Posterior vena cava (tissue), 2 donors: ENCODE measurements around the gene CEBPG. TPM values are rescaled to one million over a fixed set of nuclear protein-coding genes. Genes with fewer than 3 reads are reported as not detected.

Experiments used
- DNase-seq: peaks from one replicate; pipeline ENCODE4 v3.0.0-alpha.2; 2020; ENCODE audit warnings: low spot score
- intact Hi-C, 2 donors: fragments of 100-400 bp; cut with DNase I; formaldehyde crosslinking; loops; one replicate each; pipeline versions ENCODE4 v1.14.1 to v1.14.2; 2022 to 2023
- total RNA-seq, 2 donors: library from RNA; stranded (reverse); fragmentation: NEBNext Ultra II Directional; extraction: Animal tissue kit (Norgen Biotek cat#: 25700); gene quantifications; one replicate each; pipeline ENCODE4 v1.2.1, GENCODE V29; 2021
- donor health status: DM: yes; HTN: yes; CAD: no.
- donor health status: DM: yes; HTN: yes; CAD: no.

CEBPG gene
- total RNA-seq, 2 donors from 2014 or later, result 29.1 to 41.3 TPM

GRCh38 chr19:33412601-33413425 lies 39.3 kb downstream of the CEBPG start:
- intact Hi-C loops, result loop anchor here in 1 of 2 donors (10.0 kb wide), 1 partner anchor 268 kb away; no protein-coding TSS in a partner anchor
- DNase-seq, result no peak

- intact Hi-C loops, result loop anchor here in 1 of 2 donors (10.0 kb wide), 1 partner anchor 269 kb away; no protein-coding TSS in a partner anchor
- DNase-seq, result no peak
Measured at GRCh38 chr19:33413426-33413725, 39.9 kb downstream of the CEBPG start.

DNA sequence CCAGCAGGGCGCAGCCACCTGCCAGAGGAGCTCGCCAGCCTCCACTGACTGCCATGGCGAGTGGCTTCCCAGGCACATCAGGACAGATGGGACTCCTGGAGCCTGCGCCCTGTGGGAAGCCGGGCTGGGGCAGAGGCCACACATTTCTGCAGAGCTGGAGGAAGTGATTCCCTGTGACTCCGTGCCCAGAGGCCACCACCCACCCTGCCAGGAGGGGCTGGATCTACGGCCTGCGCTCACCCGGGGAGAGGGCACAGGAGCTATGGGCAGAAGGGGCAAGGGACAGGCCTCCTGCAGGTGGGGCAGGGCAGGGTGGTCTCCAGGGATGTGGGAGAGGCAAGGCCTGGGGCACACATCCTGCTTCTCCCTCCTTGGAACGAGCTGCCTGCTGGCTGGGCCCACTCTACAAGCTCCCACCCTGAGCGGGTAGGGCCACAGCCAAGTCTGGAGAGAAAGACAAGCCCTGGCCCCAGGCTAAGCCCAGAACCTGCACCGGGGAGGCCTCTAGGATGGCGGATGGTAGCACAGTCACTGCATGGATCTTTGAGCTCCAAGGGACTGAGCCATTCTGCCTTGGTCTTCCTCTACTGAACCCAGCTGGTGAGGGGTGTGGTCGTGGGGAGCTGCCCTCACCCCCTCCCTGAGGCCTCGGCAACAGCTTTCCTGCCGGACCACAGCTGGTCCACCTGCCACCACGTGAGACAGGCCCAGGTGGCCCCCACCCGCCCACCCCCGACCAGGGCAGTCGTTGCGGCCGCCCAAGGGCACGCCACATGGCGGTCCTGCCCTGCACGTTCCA lies 40.6 kb downstream of the CEBPG start:
- DNase-seq, result no peak
- intact Hi-C loops, result loop anchor here in 1 of 2 donors (10.0 kb wide), 1 partner anchor 269 kb away; no protein-coding TSS in a partner anchor

DNA sequence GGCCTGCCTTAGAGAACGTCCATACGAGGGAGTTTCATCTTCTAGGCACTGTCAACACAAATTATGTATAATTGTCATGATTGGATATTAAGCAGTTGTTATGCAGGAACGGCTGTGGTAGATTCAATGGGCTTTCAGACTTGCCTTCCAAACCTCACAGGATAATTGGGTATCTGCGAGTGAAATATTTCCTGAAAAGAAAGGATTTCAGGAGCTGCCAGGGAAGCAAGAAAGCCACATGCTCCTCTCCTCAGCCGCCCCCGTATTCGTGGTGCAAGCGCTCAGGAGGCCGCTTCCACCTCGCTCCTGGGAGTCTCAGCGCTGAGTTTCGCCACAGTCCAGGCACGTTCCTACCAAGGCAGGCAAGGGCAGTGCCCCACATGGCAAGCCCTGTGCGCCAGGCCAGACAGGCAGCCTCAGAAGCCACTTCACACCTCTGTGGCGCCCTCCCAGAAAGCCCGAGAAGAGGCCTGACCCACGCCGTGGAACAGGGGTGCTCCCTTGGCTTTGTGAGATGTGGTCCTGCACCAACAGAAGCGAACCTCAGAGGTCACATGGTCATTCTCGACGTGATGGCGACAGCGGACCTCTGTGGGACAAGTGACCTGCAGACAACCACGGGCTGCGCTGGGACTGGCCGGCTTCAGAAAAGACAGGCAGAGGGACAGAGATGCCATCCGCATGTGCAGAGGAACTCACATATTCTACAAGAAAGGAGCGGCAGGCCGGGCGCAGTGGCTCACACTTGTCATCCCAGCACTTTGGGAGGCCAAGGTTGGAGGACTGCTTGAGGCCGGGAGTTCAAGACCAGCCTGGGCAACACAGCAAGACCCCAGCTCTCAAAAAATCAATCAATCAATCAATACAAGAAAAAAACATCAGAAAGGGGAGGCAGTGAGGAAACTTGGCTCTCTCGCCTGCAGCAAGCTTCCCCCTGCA lies 41.4 kb downstream of the CEBPG start:
- intact Hi-C loops, result loop anchor here (5.0 to 10.0 kb wide), 2 partner anchors 270 to 357 kb away; no protein-coding TSS in a partner anchor
- DNase-seq, result no peak

- intact Hi-C loops, result loop anchor here (5.0 to 10.0 kb wide), 2 partner anchors 272 to 356 kb away; no protein-coding TSS in a partner anchor
Measured at GRCh38 chr19:33416307-33417215, 43.1 kb downstream of the CEBPG start.

GRCh38 chr19:33417751-33418150 lies 44.2 kb downstream of the CEBPG start:
- DNase-seq, result no peak
- intact Hi-C loops, result loop anchor here (5.0 to 10.0 kb wide), 2 partner anchors 273 to 355 kb away; no protein-coding TSS in a partner anchor

More at GRCh38 chr19:33416307-33417215, 43.1 kb downstream of the CEBPG start:
- DNase-seq, result no peak

GRCh38 chr19:33418461-33418860 lies 45.0 kb downstream of the CEBPG start:
- intact Hi-C loops, result loop anchor here (5.0 to 10.0 kb wide), 2 partner anchors 274 to 354 kb away; no protein-coding TSS in a partner anchor
- DNase-seq, result no peak

DNA sequence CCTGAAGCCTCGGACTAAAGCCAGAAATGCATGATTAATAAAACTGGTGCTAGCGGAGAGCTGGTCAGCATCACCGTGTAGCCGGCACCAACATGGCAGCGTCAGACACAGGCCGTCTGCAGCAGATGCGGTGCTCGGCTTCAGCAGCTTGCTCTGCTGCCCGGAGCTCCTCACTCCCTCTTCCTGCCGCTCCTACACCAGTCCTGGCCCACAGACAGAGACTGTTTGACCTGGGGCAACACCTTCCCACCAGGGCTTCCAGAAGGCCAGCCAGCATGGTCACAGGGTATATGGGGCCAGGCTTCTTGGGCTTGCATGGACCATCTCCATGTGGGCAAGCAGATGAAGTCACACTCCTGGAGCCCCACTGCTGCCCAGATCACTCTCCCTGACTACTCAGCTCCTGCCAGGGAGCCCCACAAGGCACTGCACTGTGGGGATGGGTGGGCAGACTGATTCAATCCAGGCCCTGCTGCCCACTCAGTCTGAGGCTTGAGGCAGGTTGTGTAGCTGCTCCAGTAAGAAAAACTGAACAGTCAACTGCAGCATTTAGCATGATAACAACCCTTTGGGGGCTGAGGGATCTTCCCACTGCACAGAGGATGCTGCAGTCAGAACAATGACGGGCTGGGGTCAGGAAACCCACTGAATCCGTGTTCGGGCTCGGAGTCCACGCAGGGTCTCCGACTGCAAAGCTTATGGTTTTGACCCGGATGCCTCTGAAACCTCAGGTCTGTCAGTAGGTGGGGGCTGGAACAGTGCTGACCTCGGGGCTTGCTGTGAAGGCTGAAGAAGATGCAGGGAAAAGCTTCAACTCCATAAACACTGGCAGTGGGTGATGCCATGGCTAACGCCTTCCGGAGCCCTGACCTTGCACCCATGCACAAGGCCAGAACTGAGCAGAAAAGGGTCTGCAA lies 45.6 kb downstream of the CEBPG start:
- intact Hi-C loops, result loop anchor here (5.0 to 10.0 kb wide), 2 partner anchors 274 to 353 kb away; no protein-coding TSS in a partner anchor
- DNase-seq, result no peak

DNA sequence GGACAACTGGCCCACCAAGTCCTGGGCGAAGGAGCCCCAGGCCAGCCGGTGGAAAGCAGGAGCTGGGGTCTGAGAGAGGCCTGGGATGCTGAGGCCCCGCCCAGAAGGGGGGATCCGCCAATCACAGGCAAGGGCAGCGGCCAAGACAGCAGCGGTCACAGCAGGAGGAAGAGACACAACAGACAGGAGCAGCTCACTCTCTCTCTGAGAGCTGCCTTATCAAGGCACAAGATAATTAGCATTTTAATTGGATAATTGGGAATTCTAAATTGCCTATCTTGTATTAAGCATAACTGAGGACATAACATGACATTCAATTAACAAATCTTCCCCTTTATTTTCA lies 46.2 kb downstream of the CEBPG start:
- intact Hi-C loops, result loop anchor here (5.0 to 10.0 kb wide), 2 partner anchors 275 to 353 kb away; no protein-coding TSS in a partner anchor
- no peak for DNase-seq

- intact Hi-C loops, result no loop called here
- DNase-seq, result no peak
Measured at GRCh38 chr19:33420821-33421220, 47.3 kb downstream of the CEBPG start.

GRCh38 chr19:33421368-33421767 lies 47.9 kb downstream of the CEBPG start:
- no peak for DNase-seq
- intact Hi-C loops, result no loop called here

DNA sequence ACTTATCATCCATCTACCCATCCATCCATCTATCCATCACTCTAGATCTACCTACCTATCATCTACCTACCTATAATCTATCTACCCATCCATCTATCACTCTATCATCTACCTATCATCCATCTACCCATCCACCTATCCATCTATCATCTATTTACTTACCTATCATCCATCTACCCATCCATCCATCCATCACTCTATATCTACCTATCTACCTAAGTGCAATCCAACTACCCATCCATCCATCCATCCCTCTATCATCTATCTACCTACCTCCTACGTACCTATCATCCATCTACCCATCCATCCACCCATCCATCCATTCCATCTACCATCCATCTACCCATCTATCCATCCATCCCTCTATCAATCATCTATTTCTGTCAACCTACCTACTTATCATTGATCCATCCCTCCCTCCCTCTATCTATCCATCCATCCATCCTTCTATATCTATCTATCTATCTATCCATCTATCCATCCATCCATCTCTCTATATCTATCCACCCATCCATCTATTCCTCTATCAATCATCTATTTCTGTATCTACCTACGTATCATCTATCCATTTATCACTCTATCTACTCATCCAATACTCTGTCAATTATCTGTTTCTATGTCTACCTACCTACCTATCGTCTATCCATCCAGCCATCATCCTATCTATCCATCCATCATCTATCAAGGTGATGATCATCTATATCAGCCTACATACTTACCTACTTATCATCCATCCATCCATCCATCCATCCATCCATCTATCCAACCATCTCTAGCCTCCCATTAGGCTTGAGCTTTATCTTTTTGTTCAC lies 49.1 kb downstream of the CEBPG start:
- intact Hi-C loops, result no loop called here
- DNase-seq, result no peak

DNA sequence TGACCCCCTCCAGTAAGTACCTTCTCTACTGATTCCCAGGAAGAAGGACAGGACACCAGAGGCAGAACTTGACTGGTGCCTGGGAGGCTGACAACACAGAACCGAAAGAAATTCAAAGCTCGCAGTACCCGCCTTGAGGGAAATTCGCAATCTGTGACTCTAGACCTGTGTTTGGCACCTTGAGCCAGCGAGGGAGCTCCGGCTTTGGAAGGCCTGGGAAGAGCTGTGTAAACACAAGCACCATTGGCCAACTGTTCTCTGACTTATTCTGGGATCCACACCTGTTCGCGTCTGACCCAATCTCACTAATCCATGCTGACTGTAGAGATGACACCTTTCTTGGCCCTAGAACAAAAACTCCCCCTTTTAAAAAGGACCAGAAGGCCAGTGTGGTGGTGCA lies 50.7 kb downstream of the CEBPG start:
- DNase-seq, result no peak
- intact Hi-C loops, result no loop called here

- intact Hi-C loops, result no loop called here
Measured at GRCh38 chr19:33426621-33427361, 53.3 kb downstream of the CEBPG start.

DNA sequence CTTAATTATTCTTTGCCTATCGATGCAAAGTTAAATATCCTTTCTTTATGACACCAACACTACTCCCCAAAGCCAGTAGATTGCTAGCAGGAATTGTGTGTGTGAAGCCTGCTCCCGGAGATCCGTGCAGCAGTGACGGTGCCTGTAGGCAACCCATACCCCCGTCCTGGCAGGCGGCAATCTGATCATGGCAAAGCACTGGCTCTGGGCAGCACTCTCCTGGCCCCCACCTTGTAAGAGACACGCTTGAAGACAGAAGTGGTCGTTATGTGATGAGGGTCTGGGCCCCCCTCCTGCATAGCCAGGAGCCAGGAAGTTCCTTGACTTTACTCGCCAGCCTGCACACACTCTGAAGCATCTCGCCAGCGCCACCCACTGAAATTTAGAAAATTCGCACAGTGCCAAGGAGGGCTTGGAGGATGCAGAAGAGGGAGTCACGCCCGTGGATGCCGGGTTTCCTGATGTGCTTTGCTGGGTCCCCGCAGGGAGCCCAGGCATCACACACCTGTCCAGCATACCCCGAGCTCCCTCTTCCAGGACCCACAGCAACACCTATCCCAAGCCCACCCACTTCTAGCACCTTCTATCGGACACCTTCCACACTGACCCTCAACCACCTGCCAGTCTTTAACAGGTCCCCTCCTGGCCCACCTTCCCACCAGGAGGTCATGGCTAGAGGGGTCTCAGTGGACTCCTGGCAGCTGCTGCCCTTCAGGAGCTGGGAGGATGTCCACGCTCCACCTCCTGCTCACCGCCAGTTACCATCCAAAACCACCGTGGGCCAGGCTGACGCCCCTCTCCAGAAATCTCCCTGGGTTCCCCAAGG lies 54.5 kb downstream of the CEBPG start:
- intact Hi-C loops, result no loop called here
- peak; percentile 68 for DNase-seq

More at GRCh38 chr19:33426621-33427361, 53.3 kb downstream of the CEBPG start:
- peak; percentile 47 for DNase-seq
